RWPE1 (cell line): ENCODE measurements around the gene NPPC.

Experiments used
- CTCF ChIA-PET: fragments of 350-600 bp; sonication (Branson Sonifier 250); formaldehyde crosslinking; extraction: SDS; loops from one replicate; lab custom pipeline; 2021; lab: Yijun Ruan, JAX
- POLR2A ChIA-PET: fragments of 400-600 bp; formaldehyde crosslinking; extraction: SDS; loops from one replicate; lab custom pipeline; 2020; ENCODE audit warnings: antibody characterized with exemption; ENCODE audit not compliant: low non-redundant PET; lab: Yijun Ruan, JAX
- DNase-seq: peaks from one replicate; pipeline ENCODE4 v3.0.0; 2012; ENCODE audit warnings: low spot score
- H3K27ac ChIP-seq: fragments of 450-650 bp; 2 replicates; pipeline ENCODE4 v1.5.1; 2017
- CTCF ChIP-seq: fragments of 450-650 bp; conservative IDR thresholded peaks from 2 replicates; pipeline ENCODE4 v1.5.1; 2017; ENCODE audit warnings: low read depth, mild to moderate bottlenecking

Gene NPPC

DNA sequence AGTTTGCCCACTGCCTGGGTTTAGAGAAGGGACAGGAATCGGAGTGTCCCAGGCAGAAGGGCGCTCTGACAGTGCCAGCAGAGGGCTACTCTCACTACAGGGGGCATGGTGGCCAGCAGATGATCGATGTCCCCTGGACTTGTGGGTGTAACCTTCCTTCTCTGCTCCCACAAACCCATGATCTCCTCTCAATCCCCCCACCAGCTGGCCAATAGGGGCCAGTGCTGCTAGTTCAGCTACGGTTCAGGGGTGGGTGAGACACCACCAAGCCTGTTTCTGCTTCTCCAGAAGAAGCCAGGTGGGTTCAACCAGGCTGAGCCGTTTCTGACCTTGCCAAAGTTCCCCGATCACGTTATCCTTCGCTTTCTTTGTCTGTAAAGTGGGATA is 1.3 kb downstream of the NPPC start:
- no peak overlapping the region for H3K27ac ChIP-seq
- ChIA-PET CTCF (interaction anchor here (0.6 to 4.3 kb wide), 13 partner anchors 9 to 547 kb away, joined by 3 to 43 read pairs (median 3); no protein-coding TSS in a partner anchor), POLR2A (no interaction called here)
- no peak for DNase-seq
- TF ChIP-seq CTCF: no peak

DNA sequence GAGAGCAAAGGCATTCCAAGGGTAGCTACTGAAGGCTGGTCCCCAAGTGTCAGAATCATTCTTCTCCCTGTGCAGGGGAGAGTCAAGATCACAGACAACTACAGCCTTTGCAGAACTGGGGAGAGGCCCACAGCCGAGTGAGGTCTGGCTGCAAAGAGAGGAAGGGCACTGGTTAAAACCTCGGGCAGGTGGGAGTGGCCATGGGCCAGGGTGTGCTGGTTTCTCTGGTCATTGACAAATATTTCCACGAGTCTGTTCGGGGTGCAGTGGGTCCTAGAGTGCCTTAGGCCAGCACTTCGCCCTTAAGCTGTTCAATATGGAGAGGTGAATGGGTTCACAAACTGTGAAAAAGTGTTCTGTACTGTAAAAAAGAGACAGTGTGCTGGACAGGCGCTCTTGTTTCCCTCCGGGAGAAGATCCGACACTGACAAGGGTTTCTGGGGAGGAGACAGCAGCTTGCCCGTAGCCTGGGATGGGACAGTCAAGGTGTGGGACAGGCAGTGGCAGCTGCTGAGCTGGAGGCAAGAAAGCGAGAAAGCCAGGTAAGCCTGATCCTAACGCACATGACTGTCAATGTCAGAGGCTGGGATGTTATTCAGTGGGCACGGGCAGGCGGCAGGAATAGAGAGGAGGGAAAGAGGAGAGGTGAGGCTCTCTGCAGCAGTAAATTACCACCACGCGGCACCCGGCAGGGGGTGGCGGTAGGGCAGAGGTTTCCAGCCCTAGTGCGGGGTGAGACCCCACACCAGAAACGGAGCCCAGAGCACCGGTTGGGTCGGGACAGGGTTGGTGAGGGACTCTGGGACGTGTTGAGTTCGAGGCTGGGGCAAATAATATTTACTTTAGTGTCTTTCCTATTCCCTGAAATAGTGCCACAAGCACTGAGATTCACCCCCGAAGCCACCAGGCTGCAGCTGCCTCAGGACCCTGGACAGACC is 2.0 kb downstream of the NPPC start:
- POLR2A ChIA-PET: no interaction called here
- CTCF ChIA-PET: interaction anchor here (0.6 to 4.3 kb wide), 14 partner anchors 31 to 547 kb away, joined by 3 to 43 read pairs (median 3); no protein-coding TSS in a partner anchor
- no peak for DNase-seq
- TF ChIP-seq CTCF: no peak
- H3K27ac ChIP-seq: no peak overlapping the region

GRCh38 chr2:231923010-231923344 is 3.2 kb downstream of the NPPC start:
- no peak for DNase-seq
- H3K27ac ChIP-seq: no peak overlapping the region
- CTCF ChIA-PET: interaction anchor here (0.9 to 1.2 kb wide), 2 partner anchors 405 to 517 kb away, joined by 5 read pairs; no protein-coding TSS in a partner anchor
- TF ChIP-seq CTCF: no peak
- POLR2A ChIA-PET: no interaction called here

GRCh38 chr2:231922311-231923009 is 3.7 kb downstream of the NPPC start:
- no peak for TF ChIP-seq CTCF
- H3K27ac ChIP-seq: no peak overlapping the region
- ChIA-PET POLR2A (no interaction called here), CTCF (interaction anchor here (0.6 to 1.2 kb wide), 3 partner anchors 181 to 517 kb away, joined by 3 to 5 read pairs (median 3); no protein-coding TSS in a partner anchor)
- DNase-seq: no peak

- DNase-seq: no peak
- CTCF ChIA-PET: interaction anchor here (0.7 to 0.9 kb wide), 2 partner anchors 432 to 519 kb away, joined by 3 to 5 read pairs; no protein-coding TSS in a partner anchor
- no peak for TF ChIP-seq CTCF
- no peak overlapping the region for H3K27ac ChIP-seq
- POLR2A ChIA-PET: no interaction called here
Observed at GRCh38 chr2:231920795-231921194, 5.4 kb downstream of the NPPC start.

- ChIA-PET CTCF (no interaction called here), POLR2A (no interaction called here)
- no peak overlapping the region for H3K27ac ChIP-seq
- no peak for TF ChIP-seq CTCF
- no peak for DNase-seq
Observed at GRCh38 chr2:231920366-231920765, 5.8 kb downstream of the NPPC start.
